HS-5 (cell line): ENCODE results near the gene ABHD16B.
A peak's percentile ranks its signal among the peaks of the same experiment; 100 is the strongest.
"Not testable (repeated sequence)": the region's sequence is repeated elsewhere in the genome, so short reads cannot be mapped to it uniquely, and the experiment has no call there.

Source experiments
- DNase-seq: peaks from one replicate; pipeline ENCODE4 v3.0.0-alpha.2; 2012; ENCODE audit warnings: low read depth

Gene ABHD16B

DNA sequence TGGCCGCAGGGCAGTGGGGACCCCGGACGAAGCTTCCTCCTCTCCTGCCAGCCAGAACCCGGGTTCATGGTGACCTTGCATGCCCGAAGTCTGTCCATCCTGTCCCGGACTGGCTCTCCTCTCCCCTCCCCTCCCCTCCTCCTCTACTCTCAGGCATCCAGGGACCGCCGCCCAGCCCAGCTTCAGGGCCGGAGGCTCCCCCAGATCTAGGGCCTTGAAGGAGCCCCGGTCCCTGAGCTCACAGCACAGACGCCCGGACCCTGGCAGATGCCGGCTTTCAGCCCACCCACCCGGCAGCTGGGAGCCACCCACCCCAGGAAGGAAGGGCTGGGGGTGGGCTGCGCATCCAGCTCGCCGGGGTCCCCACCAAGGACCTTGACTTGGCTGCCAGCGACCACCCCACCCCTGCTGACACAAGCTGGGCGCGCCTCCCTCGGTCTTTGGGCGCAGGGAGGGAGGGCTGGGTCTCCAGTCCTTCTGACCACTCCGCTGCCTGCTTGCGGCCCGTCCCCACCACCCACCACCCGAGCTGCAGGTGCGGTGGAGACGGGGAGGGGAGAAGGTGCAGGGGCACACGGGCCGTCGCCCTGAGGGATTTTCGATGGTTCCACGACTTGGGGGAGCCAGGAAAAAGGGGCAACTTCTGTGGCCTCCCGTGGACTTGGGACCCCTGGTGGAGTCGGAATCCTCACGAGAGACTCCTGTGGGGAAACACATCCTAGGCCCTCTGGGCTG is 5.8 kb upstream of the ABHD16B start:
- no peak for DNase-seq

DNA sequence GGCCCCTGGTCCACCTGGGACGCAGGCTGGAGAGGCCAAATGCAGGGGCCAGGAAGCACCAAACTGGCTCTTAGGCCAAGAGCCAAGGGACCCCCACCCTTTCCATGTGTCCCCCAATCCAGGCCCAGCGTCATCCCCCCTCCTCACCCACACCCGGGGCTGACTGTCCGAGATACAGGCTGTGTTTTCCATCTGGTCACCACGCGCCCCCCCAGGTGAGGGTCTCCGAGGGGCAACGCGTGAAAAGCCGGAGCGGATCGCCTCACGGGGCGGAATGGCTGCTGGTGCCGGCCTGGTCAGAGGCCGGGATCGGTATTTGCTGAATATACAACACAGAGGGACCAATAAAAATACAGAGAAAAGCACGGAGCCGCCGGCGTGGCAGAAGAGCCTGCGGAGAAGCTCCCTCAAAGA is 5.2 kb upstream of the ABHD16B start:
- DNase-seq = no peak

DNA sequence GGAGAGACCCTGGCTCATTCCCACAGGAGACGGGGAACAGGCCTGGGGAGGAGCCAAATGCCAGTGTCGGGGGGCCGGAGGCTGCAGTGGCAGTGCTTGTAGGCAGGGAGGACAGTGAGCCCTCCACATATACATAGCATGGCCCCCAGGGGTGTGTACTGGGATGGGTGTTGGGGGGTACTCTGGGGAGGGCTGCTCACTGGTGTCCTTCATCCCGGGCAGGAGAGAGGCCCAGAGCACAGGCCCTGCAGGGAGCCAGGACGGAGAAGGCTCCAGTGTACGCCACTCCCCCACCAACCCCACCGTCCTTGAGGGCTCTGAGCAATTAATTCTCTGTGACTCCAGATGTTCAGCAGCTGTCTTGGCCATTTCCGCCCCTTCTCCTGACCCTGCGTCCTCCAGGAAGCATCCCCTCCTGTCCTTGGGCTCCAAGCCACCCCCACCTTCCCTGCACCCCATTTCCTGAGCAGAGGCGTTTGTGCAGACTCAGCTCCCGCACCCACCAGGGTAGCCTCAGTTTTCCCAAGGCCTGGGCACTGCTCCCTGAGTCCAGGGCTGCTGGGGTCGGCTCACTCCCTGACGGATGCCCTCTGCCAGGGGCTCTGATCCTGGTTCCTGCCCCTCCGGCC is 3.4 kb upstream of the ABHD16B start:
- DNase-seq = no peak

DNA sequence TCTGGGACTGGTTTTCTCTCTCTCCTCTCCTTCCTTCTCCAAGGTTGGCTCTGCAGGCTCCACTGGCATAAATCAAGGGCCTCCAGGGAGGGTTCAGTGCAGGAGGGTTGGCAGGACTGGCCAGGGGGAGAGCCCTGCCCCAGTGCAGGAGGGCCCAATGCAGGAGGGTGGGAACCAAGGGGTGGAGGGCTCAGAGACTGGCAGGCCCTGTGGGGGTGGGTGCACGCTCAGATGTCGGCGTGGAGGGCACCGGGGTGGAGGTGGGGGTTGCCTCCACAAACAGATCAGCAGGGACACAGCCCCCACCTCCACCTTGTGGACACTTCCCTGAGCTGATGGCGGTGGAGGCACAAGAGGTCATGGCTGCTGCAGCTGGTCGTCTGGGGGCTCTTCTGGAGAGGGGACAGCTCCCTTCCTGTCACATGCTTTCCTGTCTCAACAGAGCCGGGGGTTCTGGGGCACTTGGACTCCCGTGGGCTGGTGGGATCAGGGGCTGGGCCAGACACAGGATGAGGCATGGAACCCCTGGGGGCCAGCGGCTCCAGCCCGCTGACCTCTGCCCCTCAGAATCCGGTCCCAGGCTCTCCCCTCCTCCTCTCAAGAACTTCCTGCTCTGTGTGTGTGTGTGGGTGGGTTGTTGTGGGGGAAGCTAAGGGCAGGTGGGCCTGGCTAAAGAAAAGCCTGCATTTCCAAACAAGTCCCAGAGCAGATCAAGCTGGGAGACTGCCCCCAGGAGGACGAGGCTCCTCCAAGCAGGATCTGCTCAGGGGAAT is 2.7 kb upstream of the ABHD16B start:
- DNase-seq = no peak

DNA sequence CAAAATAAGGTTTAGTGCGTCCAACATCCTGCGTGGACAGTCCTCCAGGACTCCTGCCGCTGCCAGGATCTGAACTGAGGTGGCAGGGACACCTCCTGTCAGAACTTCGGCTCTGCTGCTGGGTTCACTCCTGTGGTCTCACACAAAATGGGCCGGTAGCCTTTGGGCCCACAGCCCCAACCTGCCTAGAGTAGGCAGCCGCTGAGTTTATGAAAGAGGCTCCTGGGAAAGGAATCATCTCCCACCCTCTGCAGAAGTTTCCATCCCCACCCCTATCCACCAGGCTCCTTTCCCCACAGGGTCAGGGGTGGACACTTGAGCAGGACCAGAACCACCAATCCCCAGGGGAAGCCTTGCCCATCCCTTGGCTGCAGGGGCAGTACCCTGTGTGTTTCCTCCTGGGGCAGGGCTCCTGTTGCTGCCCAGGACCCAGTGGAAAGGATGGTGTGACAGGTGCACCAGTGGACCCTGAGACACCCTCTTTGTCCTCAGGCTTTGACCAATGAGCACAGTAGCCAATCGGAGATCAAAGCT is 2.1 kb upstream of the ABHD16B start:
- no peak for DNase-seq

DNA sequence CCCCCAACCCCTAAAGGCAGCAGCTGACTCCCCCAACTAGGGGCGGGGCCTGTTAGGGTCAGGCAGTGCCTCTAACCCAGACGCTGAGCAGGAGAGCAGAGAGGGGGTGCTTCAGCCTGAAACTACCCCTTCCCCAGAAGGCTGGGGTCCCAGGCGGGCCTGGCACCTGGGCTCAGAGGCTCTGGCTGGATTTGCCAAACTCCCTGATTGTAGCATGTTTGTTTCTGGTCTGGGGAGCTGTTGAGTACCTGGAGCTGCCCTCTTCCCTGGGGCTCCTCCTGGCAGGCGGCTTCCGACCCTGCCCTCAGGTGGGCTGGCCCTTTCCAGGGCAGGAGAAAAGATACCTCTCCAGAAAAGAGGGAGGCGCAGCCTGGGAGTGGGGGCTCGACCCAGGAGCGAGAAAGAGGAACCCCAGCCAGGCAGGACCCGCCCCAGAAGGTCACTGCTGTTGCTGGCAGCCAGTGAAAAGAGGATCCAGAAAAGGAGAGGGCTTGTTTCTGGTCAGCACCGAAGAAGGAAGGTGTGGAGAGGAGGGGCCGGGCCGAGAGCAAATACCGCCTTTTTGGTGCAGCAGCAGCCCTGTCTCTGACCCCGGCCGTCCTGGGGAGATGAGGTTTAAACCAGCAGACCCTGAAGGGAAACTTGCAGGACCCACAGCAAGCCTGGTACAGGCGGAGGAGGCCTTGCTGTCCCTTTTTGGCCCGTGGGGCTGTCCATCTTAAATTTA is 810 bp upstream of the ABHD16B start:
- DNase-seq = no peak

DNA sequence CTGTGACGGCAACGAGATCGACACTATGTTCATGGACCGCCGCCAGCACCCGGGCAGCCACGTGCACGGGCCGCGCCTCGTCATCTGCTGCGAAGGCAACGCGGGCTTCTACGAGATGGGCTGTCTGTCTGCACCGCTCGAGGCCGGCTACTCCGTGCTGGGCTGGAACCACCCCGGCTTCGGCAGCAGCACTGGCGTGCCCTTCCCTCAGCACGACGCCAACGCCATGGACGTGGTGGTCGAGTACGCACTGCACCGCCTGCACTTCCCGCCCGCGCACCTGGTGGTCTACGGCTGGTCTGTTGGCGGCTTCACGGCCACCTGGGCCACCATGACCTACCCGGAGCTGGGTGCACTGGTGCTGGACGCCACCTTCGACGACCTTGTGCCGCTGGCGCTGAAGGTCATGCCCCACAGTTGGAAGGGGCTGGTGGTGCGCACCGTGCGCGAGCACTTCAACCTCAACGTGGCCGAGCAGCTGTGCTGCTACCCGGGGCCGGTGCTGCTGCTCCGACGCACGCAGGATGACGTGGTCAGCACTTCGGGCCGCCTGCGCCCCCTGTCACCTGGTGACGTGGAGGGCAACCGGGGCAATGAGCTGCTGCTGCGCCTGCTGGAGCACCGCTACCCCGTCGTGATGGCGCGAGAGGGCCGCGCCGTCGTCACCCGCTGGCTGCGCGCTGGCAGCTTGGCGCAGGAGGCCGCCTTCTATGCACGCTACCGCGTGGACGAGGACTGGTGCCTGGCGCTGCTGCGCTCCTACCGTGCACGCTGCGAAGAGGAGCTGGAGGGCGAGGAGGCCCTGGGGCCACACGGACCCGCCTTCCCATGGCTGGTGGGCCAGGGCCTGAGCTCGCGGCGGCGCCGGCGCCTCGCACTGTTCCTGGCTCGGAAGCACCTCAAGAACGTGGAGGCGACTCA is 943 bp downstream of the ABHD16B start:
- no peak for DNase-seq

DNA sequence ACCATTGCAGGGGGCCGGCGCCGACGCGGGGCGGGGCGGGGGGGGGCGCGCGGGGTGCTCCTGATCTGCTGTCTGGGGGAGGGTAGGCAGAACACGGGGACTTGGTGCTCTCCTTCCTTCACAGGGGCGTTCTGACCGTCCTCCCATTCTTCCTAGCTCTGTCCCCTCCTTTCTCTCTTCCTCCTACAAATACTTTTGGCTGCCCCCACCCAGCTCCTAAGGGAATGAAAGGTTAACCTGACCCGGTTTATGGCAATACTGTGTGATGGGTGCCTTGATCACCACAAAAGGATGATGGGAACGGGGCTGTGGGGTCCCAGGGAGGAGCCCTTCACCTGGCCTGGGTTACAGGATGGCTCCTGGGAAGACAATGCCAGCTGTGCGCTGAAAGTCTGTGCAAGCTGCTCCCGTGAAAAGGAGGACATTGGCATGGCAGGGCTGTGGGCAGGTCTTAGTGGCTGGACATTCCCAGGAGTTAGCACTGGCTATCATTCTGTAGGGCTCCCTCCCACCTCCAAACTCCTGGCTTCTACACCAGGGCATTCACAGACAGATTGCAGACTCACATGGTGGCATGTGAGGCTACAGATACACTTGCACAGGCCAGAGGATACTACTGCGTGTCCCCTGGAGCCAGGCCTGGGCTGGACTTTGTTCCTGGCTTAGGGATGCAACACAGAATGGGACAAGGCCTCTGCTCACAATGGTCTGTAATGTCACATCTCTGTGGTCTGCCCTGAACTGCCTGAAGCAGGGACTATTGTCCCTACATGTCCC is 1.9 kb downstream of the ABHD16B start:
- no peak for DNase-seq

DNA sequence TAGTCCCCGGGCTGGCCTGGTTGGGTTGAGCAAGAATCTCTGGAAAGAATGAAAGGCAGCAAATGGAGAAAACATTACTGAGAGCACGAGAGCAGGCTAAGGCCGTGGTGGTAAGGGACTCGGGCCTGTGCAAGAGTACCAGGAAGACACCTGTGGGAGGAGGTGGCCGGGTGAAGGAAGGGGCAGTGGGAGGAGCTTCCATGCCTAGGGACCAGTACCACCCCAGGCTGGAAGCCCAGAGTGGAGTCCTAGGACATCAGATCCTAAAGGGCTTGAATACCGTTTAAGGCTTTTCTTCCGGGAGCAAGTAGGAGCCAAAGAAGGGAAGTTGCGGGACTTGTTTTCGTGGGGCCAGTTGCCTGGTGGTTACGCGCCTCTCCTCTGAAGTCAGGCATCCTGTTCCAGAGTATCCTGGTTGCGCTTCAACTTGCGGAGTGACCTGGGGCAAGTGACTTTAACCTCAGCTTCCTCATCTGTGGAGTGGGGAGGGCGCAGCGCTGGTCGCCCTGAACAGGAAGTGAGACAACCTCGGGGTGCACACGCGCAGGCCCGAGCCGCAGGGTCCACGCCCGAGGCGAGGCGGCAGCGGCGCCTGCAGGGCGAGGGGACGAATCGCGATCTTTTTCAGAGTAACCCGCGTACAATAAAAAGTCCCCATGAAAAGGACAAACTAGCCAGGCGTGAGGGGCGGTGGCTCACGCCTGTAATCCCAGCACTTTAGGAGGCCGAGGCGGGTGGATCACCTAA is 2.7 kb downstream of the ABHD16B start:
- DNase-seq = peak; percentile 70

DNA sequence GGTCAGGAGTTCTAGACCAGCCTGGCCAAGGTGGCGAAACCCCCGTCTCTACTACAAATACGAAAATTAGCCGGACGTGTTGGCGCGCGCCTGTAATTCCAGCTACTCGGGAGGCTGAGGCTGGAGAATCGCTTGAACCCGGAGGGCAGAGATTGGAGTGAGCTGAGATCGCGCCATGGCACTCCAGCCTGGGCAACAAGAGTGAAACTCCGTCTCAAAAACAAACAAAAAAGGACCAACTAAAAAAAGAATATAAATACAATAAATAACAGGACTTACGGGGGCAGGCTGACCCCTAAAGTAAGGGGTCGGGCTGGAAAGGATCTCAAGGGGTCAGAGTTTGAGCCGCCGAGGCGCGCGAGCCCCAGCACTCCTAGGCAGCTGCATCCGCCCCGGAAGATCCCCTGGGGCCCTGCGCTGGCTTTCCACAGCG is 3.3 kb downstream of the ABHD16B start:
- no peak for DNase-seq

DNA sequence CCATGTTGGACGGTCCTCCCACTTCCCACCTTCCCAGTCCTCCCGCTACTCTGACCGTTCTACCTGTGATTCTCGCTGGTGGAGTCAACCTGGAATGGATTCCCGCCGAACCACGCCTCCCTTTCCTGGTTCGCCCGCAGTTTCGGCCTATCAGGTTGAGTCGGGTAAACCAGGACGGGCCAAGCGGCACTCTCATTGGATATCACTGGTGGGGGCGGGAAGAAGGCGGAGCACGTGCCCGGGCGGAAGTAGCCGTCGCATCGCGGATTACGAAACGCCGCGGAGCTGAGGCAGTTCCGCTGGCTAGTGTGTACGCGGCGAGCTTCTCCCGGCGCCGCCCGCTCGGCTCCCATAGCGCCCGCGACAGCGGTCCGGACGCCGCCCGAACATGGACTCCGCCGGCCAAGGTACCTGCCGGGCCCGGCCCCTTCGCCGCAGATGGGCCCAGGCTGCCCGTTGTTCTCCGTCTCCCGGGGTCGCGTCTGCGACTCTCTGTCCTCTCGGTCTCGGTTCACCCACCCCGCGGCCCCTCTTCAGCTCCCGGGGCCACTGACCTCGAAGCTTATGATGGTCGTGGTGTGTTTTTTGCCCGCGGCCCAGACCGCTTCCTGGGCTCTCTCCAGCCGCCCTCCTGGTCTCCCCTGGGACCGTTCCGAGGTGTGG is 3.8 kb downstream of the ABHD16B start, which contains the start of gene TPD52L2:
Gene TPD52L2 (plus strand): TSS at position 293 of the 663 bp plus-strand sequence. CDS start 96 bp downstream, at position 389.
- DNase-seq = peak; percentile 98

DNA sequence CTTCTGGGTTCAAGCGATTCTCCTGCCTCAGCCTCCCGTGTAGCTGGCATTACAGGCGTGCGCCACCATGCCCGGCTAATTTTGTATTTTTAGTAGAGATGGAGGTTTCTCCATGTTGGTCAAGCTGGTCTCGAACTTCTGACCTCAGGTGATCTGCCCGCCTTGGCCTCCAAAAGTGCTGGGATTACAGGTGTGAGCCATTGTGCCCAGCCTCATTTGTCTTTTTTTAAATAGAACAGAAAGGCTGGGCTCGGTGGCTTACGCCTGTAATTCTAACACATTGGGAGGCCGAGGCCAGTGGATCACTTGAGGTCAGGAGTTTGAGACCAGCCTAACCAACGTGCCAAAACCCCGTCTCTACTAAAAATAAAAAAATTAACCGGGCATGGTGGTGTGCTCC is 5.7 kb downstream of the ABHD16B start:
- not testable (repeated sequence) for DNase-seq

DNA sequence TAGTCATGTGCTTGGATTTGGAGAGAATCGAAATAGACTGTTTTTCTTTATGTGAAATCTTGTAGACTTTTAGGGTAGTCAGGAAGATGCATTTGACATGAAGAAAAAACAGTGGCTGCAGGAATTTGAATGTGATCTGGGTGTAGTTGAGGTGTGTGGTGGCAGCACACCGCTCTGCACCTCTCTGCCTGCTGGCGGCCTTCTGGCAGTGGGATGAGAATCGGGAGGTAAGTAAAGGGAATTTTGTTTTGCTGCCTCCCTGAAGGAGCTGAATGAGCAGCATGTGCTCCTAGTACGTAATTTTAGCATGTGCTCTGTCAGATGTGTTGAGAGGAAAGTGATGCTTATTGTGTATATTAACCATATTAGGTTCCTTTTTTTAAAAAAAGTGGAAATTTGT is 7.0 kb downstream of the ABHD16B start:
- DNase-seq = no peak

DNA sequence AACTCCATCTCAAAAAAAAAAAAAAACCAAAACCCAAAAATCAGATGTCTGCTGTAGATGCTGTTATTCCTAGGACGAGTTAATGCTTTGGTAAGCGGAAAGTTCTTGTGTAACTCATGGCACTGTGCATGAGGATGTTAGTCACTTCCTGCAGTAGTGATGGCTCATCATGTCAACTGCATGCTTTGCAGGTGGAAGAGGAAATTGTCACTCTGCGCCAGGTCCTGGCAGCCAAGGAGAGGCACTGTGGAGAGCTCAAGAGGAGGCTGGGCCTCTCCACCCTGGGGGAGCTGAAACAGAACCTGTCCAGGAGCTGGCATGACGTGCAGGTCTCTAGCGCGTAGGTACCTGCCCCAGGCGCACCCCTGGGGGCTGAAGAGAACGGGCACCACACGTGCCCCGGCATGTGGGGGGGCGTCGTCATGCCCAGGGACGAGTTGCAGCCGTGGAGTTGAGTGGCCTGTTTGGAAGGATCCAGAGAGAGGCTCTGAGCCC is 12.2 kb downstream of the ABHD16B start:
- peak; percentile 84 for DNase-seq

DNA sequence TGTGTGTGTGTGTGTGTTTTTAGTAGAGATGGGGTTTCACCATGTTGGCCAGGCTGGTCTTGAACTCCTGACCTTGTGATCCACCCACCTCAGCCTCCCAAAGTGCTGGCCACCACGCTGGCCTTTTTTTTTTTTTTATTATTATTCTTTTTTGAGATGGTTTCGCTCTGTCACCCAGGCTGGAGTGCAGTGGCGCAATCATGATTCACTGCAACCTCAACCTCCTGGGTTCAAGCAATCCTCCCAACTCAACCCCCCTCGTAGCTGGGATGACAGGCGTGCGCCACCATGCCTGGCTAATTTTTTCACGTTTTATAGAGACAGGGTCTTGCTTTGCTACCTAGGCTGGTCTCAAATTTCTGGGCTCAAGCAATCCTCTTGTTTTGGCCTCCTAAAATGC is 12.9 kb downstream of the ABHD16B start:
- not testable (repeated sequence) for DNase-seq

DNA sequence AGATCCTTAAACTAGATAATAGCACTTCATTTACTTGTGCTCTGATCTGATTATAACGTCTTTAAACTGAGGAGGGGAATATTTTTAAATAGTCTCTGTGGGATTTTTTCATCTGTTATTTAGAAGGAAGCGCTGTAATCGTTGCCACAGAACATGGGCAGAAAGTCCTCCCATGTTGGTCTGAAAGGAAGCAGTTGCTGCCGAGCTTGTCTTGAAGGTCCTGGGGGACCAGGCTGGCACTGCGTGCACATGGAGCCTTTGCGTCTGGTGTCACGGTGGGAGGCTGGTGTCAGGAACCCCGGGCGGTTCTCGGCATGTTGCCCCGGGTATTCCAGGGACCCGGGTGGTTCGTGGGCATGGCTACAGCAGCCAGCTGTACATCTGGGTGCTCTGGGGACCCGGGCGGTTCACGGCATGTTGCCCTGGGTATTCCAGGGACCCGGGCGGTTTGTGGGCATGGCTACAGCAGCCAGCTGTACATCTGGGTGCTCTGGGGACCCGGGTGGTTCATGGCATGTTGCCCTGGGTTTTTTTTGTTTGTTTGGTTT is 15.3 kb downstream of the ABHD16B start:
- DNase-seq = no peak

DNA sequence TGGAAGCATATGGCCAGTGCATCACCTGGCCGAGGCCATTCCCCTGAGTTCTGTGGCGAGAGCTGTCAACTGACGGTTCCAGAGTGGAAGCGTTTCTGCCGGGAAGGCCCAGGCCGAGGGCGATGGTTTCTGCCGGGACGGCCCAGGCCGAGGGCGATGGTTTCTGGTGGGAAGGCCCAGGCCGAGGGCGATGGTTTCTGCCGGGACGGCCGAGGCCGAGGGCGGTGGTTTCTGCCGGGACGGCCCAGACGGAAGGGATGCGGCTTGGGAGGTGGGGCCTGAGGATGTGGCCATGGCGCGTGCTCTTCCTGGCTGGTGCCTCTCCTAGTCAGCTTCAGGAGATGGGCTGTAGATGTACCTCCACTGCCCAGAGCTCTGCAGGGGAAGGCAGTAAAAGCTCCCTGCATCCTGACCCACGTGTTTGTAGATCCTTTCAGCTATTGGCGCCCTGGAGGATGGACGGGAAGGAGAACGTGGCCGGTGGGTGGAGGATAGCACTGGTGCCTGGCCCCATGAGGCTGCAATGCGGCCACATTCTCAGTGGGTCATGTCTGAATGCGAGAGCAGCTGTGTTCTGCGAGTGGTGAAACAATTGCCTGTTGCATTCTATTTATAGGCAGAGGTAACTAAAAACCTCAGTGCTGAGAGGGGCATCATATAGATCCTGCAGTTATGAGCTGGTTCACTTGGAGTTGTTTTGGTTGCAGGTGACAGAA is 16.6 kb downstream of the ABHD16B start:
- no peak for DNase-seq
